Activated gamma-delta T cell (primary cell): Measurements from ENCODE around the gene MYLK4.

ENCODE experiments used
- DNase-seq: peaks from one replicate; lab custom pipeline; 2025; lab: John Stamatoyannopoulos, UW

MYLK4 gene

DNA sequence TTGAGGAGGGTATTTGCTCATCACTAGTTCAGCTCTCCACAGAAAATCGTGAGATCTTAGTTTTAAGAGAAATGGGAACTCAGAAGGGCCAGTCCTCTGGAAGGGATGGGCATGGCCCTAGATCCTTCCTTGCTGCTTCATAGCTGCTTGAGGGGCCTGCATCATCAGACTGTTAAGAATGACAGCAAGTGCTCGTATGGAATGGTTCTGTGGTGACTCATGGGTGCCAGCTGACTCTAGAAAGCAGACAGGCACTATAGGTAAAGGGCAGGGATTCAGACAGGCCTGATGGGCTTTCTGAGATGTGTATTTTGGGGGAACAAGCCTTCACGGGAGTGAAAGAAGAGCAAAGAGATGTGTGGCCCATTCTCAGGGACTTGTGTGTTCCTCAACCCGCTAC is 90.8 kb downstream of the MYLK4 start:
- DNase-seq: no peak

- no peak for DNase-seq
These were observed 91.3 kb downstream of the MYLK4 start for GRCh38 chr6:2659381-2659780.

- no peak for DNase-seq
These were observed 91.9 kb downstream of the MYLK4 start for GRCh38 chr6:2658788-2659187.

GRCh38 chr6:2656460-2657079 is 94.2 kb downstream of the MYLK4 start:
- DNase-seq: no peak

DNA sequence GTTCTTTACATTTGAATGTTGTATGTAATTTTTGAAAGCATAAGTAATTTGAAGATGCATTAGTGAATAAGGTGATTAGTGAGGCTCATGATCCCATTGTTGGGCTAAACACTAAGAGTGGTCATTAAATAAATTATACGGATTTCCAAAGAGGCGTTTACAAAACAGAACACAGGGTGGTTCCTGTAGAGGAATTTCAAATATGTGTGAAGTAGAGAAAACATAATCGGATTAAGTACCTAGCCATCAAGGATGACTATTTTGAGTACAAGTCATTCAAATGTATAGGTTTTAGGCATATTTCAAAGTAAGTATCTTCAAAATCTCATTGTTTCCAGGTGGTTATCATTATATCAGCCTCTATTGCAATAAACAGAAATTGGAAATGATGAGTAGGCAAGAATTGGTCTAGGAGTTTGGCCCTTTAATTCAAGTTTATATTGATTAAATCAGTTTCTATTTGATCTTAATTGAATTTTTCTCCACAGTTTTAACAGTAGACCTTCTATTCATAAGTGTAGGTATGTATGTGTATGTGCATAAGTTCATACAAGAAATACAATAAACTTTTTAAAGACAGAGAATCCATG is 94.8 kb downstream of the MYLK4 start:
- DNase-seq: no peak

DNA sequence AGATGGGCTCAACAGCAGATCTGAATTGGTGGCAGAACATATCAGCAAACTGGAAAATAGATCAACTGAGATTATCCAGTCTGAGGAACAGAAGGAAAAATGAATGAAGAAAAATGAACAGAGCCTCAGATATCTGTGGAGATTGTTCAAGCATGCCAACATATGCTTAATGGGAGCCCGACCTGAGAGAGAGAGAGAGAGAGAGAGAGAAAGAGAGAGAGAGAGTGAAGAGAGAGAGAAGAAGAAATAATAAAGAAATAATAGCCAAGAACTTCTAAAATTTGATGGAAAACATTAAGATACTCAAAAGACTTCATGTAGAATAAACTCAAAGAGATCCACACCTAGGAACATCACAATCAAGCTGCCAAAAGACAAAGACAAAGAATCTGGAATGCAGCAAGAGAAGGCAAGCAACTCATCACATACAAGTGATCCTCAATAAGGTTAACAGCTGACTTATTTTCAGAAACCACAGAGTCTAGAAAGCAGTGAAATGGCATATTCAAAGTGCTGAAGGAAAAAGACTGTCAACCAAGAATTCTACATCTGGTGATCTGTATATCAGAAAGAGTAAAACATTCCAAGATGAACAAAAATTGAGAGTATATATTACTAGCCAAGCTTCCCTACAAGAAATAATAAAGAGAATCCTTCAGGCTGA is 97.2 kb downstream of the MYLK4 start:
- no peak for DNase-seq

GRCh38 chr6:2652611-2653010 is 98.1 kb downstream of the MYLK4 start:
- DNase-seq: no peak

GRCh38 chr6:2651961-2652360 is 98.8 kb downstream of the MYLK4 start:
- DNase-seq: no peak

DNA sequence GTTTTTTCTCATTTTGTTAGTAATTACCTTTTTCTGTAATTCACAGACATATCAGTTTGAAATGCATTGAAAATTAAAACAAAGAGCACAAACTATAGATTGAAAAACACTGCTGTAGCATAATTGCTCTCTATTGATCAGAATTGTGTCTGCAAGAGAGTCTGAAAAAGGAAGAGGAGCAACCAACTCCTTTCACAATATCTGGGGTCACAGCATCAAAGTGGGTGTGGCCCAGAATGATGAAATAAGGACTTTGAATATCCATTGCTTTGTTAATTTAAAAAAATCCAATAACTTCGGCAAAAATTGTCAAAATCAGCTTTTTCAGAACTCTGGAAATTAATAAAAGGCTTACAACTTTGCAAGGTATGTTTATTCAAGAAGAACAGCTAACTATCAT is 99.2 kb downstream of the MYLK4 start:
- DNase-seq: no peak

- DNase-seq: no peak
These were observed 104.4 kb downstream of the MYLK4 start for GRCh38 chr6:2646346-2646745.

DNA sequence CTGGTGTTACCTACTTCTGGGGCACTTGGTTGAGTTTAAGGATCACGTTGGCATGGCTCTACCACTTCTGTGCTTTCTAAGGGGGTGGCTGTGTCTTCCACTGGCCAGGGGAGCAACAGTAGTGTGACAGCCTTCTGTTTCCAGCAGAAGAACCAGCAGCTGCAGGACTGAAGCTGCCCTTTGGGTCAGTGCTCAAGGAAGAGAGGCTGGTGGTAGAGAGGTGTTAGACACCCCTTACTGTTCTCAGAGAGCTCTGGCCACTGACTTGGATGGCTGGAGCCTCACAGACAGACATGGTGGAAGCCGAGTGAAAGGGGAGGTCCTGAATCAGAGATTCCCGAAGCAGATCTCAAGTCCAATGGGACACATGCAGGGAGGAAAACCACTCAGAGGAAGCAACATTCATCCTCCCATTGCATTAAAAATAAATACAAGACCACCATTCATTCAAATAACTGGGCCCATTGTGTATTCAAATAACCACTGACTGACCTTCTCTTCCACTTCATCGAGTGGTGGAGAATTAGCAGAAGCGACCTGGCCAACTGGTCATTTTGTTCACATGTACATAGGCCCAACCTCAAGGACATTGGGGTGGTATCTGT is 106.7 kb downstream of the MYLK4 start:
- no peak for DNase-seq

DNA sequence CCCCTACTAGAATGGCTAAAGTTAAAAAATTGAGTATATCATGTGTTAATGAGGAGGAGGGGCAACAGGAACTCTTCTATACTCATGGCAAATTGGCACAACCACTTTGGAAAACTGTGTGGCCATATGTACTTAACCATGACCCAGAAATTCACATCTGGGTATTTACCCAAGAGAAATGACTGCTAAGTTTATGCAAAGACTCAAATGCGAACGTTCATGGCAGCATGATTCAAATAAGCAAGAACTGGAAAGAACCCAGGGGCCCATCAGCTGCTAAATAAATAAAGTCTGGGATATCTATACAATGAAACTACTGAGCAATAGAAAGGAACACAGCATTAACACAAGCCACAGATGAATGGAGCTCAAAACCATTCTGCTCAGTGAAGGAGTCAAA is 107.6 kb downstream of the MYLK4 start:
- no peak for DNase-seq

DNA sequence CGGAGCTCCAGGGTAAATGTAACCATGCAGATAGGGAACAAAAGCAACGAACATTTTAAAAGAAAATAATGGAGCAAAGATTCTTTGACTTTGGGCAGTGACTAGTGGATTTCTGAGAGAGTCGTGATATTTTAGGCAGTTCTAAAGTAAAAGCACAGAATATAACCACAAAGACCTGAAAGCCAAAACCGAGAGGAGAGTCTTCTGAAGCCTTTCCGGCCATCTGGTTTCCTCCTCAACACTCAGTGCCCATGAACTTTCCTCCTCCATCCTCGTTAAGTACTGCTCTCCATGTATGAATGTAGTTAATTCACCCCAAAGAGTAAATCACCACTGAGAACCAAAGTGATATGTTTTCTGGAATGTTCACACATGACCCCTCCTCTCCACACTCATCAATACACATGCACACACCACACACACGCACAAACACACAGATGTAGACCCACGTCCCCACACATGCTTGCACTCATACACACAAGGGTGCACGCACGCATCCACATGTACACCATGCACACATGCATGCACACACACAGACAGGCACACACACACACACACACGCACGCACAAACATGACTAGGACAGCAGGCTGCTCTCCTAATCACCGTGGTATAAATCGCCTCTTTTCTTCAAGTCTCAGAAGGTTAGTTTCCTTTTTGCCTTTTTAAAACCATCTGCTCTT is 109.5 kb downstream of the MYLK4 start:
- DNase-seq: no peak

DNA sequence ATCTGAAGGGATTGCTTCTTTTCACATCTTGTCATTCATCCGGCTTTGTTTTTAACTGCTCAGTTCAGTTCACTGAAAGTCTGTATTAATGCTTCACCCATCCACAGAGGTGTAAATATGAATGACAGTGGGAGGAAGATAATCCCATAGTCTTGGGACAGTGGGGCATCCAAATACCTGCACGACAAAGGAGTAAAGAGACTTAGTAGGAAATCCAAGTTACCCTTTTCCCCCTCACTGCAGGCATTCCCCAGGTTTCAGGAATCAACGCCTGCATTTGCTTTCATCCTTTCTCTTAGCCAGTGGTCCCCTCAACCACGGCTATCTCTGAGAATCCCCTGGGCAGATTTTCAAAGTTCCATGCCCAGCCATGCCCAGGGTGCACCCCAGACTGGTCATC is 110.2 kb downstream of the MYLK4 start:
- no peak for DNase-seq

GRCh38 chr6:2639896-2640295 is 110.8 kb downstream of the MYLK4 start:
- no peak for DNase-seq

- DNase-seq: no peak
These were observed 111.6 kb downstream of the MYLK4 start for GRCh38 chr6:2639167-2639566.

DNA sequence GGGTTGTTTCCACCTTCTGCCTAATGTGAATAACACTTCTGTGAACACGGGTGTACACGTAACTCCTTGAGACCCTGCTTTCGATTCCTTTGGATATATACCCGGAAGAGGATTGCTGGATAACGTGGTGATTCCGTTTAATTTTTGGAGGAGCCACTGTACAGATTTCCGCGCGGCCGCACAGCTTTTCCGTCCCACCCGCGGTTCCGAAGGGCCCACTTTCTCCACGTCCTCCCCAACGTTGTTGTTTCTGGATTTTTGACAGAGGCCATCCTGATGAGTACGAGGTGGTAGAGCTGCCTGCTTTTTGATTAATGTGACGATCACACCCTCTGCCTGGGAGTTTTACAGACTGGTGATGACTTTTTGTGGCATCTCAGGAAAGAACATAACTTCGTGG is 114.0 kb downstream of the MYLK4 start:
- no peak for DNase-seq

DNA sequence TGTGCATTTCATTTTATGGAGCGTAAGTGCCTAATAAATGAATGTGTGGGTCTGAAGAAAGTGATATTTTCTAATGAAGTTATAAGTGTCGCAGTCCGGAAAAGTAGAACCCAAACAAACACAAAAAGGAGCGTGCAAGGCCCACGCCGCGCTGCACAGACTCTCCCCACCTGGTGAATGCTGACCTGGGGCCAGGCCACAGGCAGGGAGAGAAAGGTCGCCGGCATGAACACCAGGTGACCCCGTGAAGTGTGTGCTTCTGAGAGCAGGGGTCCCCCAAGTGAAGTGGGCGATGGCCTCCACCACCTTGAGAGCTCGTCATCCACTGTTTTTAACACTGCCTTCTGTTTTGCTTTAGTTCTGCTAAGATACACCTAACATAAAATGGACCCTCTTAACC is 114.8 kb downstream of the MYLK4 start:
- no peak for DNase-seq

GRCh38 chr6:2634139-2634964 is 116.4 kb downstream of the MYLK4 start:
- peak; percentile 38 for DNase-seq

DNA sequence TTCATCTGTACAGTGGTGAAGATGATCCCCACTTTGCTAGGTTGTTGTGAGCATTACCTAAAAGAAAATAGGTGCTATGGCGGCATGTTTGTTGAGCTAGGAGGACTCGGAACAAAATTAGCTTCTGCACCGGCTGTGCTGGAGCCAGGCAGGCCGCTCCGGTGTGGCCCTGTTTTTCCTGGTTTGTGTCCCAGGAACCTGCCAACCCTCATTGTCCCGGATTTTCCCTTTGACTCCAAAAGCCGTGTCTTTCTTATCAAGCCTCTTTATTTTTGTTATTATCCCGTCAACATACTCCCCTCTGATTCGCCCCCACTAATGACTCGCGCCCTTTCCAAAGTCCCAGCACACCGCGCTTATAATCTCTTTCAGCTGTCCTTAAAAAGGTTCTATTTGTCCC is 117.0 kb downstream of the MYLK4 start:
- no peak for DNase-seq

GRCh38 chr6:2632976-2633584 is 117.6 kb downstream of the MYLK4 start:
- no peak for DNase-seq
